K562 (cell line): ENCODE data around the gene GALE. TPM values are rescaled to one million over a fixed set of nuclear protein-coding genes. Genes with fewer than 3 reads are reported as not detected.
A peak's percentile ranks its signal among the peaks of the same experiment; 100 is the strongest.

Experiments
- ARID4B ChIP-seq: sonication (generic); formaldehyde crosslinking; IDR thresholded peaks from 2 replicates; pipeline ENCODE4 v1.8.0; 2022; ENCODE audit warnings: mild to moderate bottlenecking, missing genetic modification reagents
- GATAD2B ChIP-seq: fragments of 450-650 bp; IDR thresholded peaks from 2 replicates; pipeline ENCODE4 v1.6.1; 2017; ENCODE audit warnings: mild to moderate bottlenecking, borderline replicate concordance
- HDAC6 ChIP-seq: IDR thresholded peaks from 2 replicates; pipeline ENCODE4 v1.6.1; 2012; ENCODE audit warnings: low read depth, mild to moderate bottlenecking, control low read depth, inconsistent platforms, low read length, moderate library complexity
- HMGXB4 ChIP-seq: sonication (generic); formaldehyde crosslinking; IDR thresholded peaks from 2 replicates; pipeline ENCODE4 v1.8.1; 2023; ENCODE audit warnings: mild to moderate bottlenecking, missing genetic modification reagents
- IRF2 ChIP-seq: sonication (generic); formaldehyde crosslinking; IDR thresholded peaks from 2 replicates; pipeline ENCODE4 v1.8.1; 2022; ENCODE audit warnings: mild to moderate bottlenecking, missing genetic modification reagents
- IRF9 ChIP-seq: fragments of 450-650 bp; IDR thresholded peaks from 2 replicates; pipeline ENCODE4 v1.6.1; 2016; ENCODE audit warnings: missing biosample characterization, missing genetic modification characterization
- JUND ChIP-seq, 2 experiments: IDR thresholded peaks; 2 replicates in 1 of 2; 3 replicates in 1 of 2; pipeline ENCODE4 v1.6.1; 2011; ENCODE audit warnings: borderline replicate concordance in 2 of 2, low read depth in 2 of 2, low read length in 2 of 2, improper control_type of control experiment in 1 of 2, missing biosample characterization in 1 of 2, missing genetic modification characterization in 1 of 2, missing genetic modification reagents in 1 of 2
- PYGO2 ChIP-seq: fragments of 450-650 bp; IDR thresholded peaks from 2 replicates; pipeline ENCODE4 v1.6.1; 2016; ENCODE audit warnings: mild to moderate bottlenecking, missing genetic modification characterization, moderate library complexity, missing compliant biosample characterization
- RBM22 ChIP-seq: fragments of 200-400 bp; formaldehyde crosslinking; IDR thresholded peaks from 2 replicates; pipeline ENCODE4 v1.6.1; 2018; ENCODE audit warnings: low read length, low read depth; ENCODE audit not compliant: poor library complexity, severe bottlenecking
- RFX7 ChIP-seq: fragments of 250-450 bp; sonication (Bioruptor Pico); IDR thresholded peaks from 2 replicates; pipeline ENCODE4 v1.5.1; 2021; ENCODE audit warnings: mild to moderate bottlenecking
- SIX5 ChIP-seq, 2 experiments: IDR thresholded peaks; 2 replicates each; pipeline ENCODE4 v1.6.1; 2011; ENCODE audit warnings: low read length in 2 of 2, borderline replicate concordance in 1 of 2, low read depth in 1 of 2, mild to moderate bottlenecking in 1 of 2, moderate library complexity in 1 of 2; ENCODE audit not compliant: insufficient read depth in 1 of 2
- YBX1 ChIP-seq: fragments of 450-650 bp; IDR thresholded peaks from 2 replicates; pipeline ENCODE4 v1.7.1; 2016; ENCODE audit warnings: mild to moderate bottlenecking
- ZNF197 ChIP-seq: fragments of 200-800 bp; sonication (Bioruptor generic); IDR thresholded peaks from 2 replicates; pipeline ENCODE4 v1.6.1; 2016; ENCODE audit warnings: low read depth, missing genetic modification characterization, missing compliant biosample characterization
- ZNF655 ChIP-seq: fragments of 250-450 bp; sonication (Bioruptor Pico); IDR thresholded peaks from 2 replicates; pipeline ENCODE4 v1.5.0; 2021
- ZNF740 ChIP-seq, 3 experiments: fragments of 200-800 bp in 1 of 3; sonication (Bioruptor generic) in 1 of 3; sonication (generic) in 1 of 3; formaldehyde crosslinking in 1 of 3; IDR thresholded peaks; 2 replicates each; pipeline versions ENCODE4 v1.6.1 to v1.8.0; 2016 to 2022; ENCODE audit warnings: mild to moderate bottlenecking in 2 of 3, missing compliant biosample characterization in 2 of 3, missing genetic modification characterization in 2 of 3, missing genetic modification reagents in 1 of 3
- polyA plus RNA-seq, 8 experiments: library from polyadenylated mRNA; depleted of rRNA in 4 of 8; stranded (reverse) in 5 of 8; unstranded in 3 of 8; fragments of >200 nt; fragmentation: Nextera tagmentation in 2 of 8; fragmentation: Illumina TruSeq in 1 of 8; extraction: Ambion mirVana in 2 of 8; extraction: Trizol in 1 of 8; gene quantifications; 2 replicates each; pipeline versions ENCODE4 v1.2.1 to v1.2.3, GENCODE V29; 2011 to 2014; ENCODE audit warnings: inconsistent platforms in 1 of 8, missing spikeins in 1 of 8
- total RNA-seq, 7 experiments: library from RNA; depleted of rRNA in 6 of 7; stranded (reverse); fragments of >200 nt in 6 of 7; fragmentation: Illumina TruSeq in 2 of 7; extraction: Trizol in 2 of 7; gene quantifications; 2 replicates each; pipeline versions ENCODE4 v1.2.1 to v1.2.3, GENCODE V29; 2011 to 2021; ENCODE audit warnings: low replicate concordance in 1 of 7

GALE gene
- total and polyA plus RNA-seq, 9 of the 15 experiments (the other 6 are each of a cell fraction or from before 2014, with no cell fraction given), result 8.4 to 139 (median 88.3) TPM

- no peak for TF ChIP-seq IRF2 (CRISPR knock-in tag)
- TF ChIP-seq ZNF740 (CRISPR knock-in tag; IDR thresholded peaks at IDR 0.05), result no peak
- TF ChIP-seq ZNF740 (tag; IDR thresholded peaks at IDR 0.05), result no peak
- no peak for TF ChIP-seq RFX7 (CRISPR knock-in tag)
- peak in 1 of 2 experiments; percentile 48; a peak in 1 of 4 replicates for TF ChIP-seq SIX5 (IDR thresholded peaks at IDR 0.05; ENCODE audit: borderline replicate concordance in 1 of 2, insufficient read depth in 1 of 2, low read depth in 1 of 2, low read length in 2 of 2)
- TF ChIP-seq ZNF197 (CRISPR knock-in tag), result no peak
- peak; percentile 35; the same call in 1 of the 2 replicates for TF ChIP-seq JUND (IDR thresholded peaks at IDR 0.05; ENCODE audit: borderline replicate concordance, low read depth, low read length)
- no peak; the same call in 2 of the 3 replicates for TF ChIP-seq JUND (tag; IDR thresholded peaks at IDR 0.05; ENCODE audit: borderline replicate concordance, low read depth, low read length)
- TF ChIP-seq IRF9, result no peak
- peak; percentile 86 for TF ChIP-seq RBM22
- TF ChIP-seq HMGXB4 (CRISPR knock-in tag), result peak; percentile 55; the same call in 1 of the 2 replicates
- no peak for TF ChIP-seq PYGO2 (tag)
- no peak for TF ChIP-seq HDAC6
- TF ChIP-seq YBX1, result no peak
- TF ChIP-seq GATAD2B, result peak; percentile 73; the same call in 1 of the 2 replicates
- TF ChIP-seq ARID4B, result peak; percentile 92
- TF ChIP-seq ZNF655 (CRISPR knock-in tag), result no peak
These were observed 9.6 kb downstream of the GALE start, which contains the start of gene LYPLA2 (continued) for GRCh38 chr1:23790696-23791515.
